SKM-1 (cell line): ENCODE data around the gene PIP5KL1.

ENCODE experiments used
- DNase-seq: peaks from one replicate; lab custom pipeline; 2025; ENCODE audit not compliant: unreplicated experiment; lab: John Stamatoyannopoulos, UW

PIP5KL1 gene

GRCh38 chr9:127930231-127931091, at the start of gene PIP5KL1:
TSS of gene PIP5KL1 (minus strand) at chr9:127930777. CDS start at chr9:127930752, 25 bp downstream.
- no peak for DNase-seq

- no peak for DNase-seq
Measured at GRCh38 chr9:127980060-127980705, 49.6 kb upstream of the PIP5KL1 start.

GRCh38 chr9:127979333-127980059, 48.9 kb upstream of the PIP5KL1 start:
- DNase-seq: no peak

- no peak for DNase-seq
Measured at GRCh38 chr9:127979015-127979332, 48.4 kb upstream of the PIP5KL1 start.

GRCh38 chr9:127977884-127978647, 47.5 kb upstream of the PIP5KL1 start:
- no peak for DNase-seq

- no peak for DNase-seq
Measured at GRCh38 chr9:127977009-127977883, 46.7 kb upstream of the PIP5KL1 start.

- no peak for DNase-seq
Measured at GRCh38 chr9:127976498-127976897, 45.9 kb upstream of the PIP5KL1 start.

- DNase-seq: no peak
Measured at GRCh38 chr9:127975376-127976315, 45.1 kb upstream of the PIP5KL1 start.

GRCh38 chr9:127974769-127975261, 44.2 kb upstream of the PIP5KL1 start:
- DNase-seq: no peak

- DNase-seq: no peak
Measured at GRCh38 chr9:127974001-127974768, 43.6 kb upstream of the PIP5KL1 start.

- no peak for DNase-seq
Measured at GRCh38 chr9:127973169-127974000, 42.8 kb upstream of the PIP5KL1 start.

GRCh38 chr9:127972236-127972871, 41.8 kb upstream of the PIP5KL1 start:
- DNase-seq: no peak

- no peak for DNase-seq
Measured at GRCh38 chr9:127971357-127972235, 41.0 kb upstream of the PIP5KL1 start.

- no peak for DNase-seq
Measured at GRCh38 chr9:127970401-127971313, 40.1 kb upstream of the PIP5KL1 start.
